ENCODE data around the gene SREK1IP1. TPM values are rescaled to one million over a fixed set of nuclear protein-coding genes. Genes with fewer than 3 reads are reported as not detected.
A peak's percentile ranks its signal among the peaks of the same experiment; 100 is the strongest.
"Not testable (repeated sequence)": the region's sequence is repeated elsewhere in the genome, so short reads cannot be mapped to it uniquely, and the experiment has no call there.

SREK1IP1 gene
- total RNA-seq, 1 donor: 12.5 TPM

DNA sequence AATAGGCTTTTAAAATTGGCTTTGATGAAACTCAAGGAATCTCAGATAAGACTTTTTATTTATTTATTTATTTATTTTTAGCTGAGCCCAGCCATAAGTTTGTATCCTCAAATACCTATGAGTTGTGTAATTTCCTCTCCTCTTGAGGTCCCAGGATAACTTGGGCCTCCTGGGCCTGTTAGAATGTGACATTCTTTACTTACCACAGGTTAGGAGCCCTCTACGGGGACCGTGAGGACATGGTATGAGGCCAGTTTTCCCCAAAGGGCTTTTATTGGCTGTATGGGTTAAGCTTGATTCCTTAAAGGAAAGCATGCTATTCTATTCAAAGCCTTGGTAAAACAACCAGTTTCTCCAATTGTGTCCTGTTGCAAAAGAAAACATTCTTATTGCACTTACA, 61.3 kb downstream of the SREK1IP1 start:
- TF ChIP-seq, protein P1, sequence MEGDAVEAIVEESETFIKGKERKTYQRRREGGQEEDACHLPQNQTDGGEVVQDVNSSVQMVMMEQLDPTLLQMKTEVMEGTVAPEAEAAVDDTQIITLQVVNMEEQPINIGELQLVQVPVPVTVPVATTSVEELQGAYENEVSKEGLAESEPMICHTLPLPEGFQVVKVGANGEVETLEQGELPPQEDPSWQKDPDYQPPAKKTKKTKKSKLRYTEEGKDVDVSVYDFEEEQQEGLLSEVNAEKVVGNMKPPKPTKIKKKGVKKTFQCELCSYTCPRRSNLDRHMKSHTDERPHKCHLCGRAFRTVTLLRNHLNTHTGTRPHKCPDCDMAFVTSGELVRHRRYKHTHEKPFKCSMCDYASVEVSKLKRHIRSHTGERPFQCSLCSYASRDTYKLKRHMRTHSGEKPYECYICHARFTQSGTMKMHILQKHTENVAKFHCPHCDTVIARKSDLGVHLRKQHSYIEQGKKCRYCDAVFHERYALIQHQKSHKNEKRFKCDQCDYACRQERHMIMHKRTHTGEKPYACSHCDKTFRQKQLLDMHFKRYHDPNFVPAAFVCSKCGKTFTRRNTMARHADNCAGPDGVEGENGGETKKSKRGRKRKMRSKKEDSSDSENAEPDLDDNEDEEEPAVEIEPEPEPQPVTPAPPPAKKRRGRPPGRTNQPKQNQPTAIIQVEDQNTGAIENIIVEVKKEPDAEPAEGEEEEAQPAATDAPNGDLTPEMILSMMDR (IDR thresholded peaks at IDR 0.05; ENCODE audit: insufficient read depth, low read depth, low read length): no peak
- no peak overlapping the region for H3K4me3 ChIP-seq (ENCODE audit: low read depth, low read length)
- DNase-seq (ENCODE audit: low read depth): no peak

DNA sequence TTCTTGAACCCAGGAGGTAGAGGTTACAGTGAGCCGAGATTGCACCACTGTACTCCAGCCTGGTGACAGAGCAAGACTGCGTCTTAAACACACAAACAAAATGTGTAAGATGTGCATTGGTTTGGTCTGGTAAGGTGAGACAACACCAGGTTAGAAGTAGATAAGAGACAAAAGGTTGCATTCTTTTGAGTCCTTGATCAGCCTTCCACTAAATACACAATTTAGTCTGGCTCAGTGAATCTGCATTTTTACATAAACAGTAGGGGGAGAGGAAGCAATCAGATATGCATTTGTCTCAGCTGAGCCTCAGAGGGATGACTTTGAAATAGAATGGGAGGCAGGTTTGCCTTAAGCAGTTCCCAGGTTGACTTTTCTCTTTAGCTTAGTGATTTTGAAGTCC, 62.4 kb downstream of the SREK1IP1 start:
- not testable (repeated sequence) for DNase-seq (ENCODE audit: low read depth); H3K4me3 ChIP-seq (ENCODE audit: low read depth, low read length)

DNA sequence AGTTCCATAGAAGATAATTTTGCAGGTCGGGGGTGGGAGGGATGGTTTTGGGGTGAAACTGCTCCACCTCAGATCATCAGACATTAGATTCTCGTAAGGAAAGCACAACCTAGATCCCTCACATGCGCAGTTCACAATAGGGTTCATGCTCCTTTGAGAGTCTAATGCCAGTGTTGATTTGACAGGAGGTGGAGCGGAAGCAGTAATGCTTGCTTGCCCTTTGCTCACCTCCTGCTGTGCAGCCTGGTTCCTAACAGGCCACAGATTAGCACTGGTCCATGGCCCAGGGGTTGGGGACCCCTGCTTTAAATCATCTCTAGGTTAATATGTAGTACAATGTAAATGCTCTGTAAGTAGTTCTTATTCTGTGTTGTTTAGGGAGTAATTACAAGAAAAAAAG, 67.7 kb downstream of the SREK1IP1 start:
- H3K4me3 ChIP-seq (ENCODE audit: low read depth, low read length): no peak overlapping the region
- no peak for DNase-seq (ENCODE audit: low read depth)
- TF ChIP-seq, protein P1 (IDR thresholded peaks at IDR 0.05; ENCODE audit: insufficient read depth, low read depth, low read length): no peak

DNA sequence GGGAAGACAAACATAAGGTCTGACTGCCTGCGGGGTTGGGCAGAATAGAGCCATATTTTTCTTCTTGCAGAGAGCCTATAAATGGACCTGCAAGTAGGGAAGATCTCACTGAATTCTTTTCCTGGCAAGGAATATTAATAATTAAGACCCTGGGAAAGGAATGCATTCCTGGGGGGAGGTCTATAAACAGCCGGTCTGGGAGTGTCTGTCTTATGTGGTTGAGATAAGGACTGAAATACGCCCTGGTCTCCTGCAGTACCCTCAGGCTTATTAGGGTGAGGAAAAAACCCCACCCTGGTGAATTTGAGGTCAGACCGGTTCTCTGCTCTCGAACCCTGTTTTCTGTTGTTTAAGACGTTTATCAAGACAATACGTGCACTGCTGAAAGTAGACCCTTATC, 72.1 kb downstream of the SREK1IP1 start:
- H3K4me3 ChIP-seq (ENCODE audit: low read depth, low read length); DNase-seq (ENCODE audit: low read depth): not testable (repeated sequence)

DNA sequence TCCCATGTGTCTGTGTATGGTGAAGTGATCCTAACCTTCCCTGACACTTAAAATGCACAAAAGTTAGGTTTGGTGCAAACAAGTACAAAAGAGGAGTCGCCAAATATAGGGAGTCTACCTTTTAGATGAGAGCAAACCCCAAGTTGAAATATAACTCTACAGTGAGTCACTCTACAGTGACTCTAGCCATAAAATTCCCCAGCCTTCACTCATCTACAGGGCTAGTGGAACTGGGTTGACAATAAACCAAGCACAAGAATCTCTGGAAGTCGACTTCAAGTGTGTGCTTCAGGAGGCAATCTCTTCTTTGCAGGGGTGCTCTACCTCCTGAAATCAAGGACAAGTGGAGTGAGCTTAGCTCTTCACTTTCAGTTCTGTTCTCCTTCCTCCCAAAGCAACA, 74.9 kb downstream of the SREK1IP1 start:
- H3K4me3 ChIP-seq (ENCODE audit: low read depth, low read length): no peak overlapping the region
- DNase-seq (ENCODE audit: low read depth): no peak
- TF ChIP-seq, protein P1 (IDR thresholded peaks at IDR 0.05; ENCODE audit: insufficient read depth, low read depth, low read length): no peak

DNA sequence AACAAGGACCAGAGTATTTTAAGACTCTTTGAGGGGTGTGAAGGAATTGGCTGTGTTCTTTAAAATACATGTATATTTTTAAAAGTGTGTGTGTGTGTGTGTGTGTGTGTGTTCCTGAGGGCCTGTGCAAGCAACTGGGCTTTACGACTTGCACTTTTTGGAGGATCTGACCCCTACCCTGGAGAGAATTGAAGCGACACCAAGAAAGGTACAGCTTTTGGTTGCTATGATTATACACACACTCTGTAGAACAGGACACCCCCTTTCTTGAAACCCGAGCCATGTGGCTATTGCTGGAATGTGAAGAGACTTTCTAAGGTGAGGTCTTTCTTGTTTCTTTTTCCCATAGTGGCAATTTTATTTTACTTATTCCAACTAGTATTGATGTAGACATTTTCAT, 77.2 kb downstream of the SREK1IP1 start:
- TF ChIP-seq, protein P1 (IDR thresholded peaks at IDR 0.05; ENCODE audit: insufficient read depth, low read depth, low read length): no peak
- DNase-seq (ENCODE audit: low read depth): no peak
- no peak overlapping the region for H3K4me3 ChIP-seq (ENCODE audit: low read depth, low read length)

DNA sequence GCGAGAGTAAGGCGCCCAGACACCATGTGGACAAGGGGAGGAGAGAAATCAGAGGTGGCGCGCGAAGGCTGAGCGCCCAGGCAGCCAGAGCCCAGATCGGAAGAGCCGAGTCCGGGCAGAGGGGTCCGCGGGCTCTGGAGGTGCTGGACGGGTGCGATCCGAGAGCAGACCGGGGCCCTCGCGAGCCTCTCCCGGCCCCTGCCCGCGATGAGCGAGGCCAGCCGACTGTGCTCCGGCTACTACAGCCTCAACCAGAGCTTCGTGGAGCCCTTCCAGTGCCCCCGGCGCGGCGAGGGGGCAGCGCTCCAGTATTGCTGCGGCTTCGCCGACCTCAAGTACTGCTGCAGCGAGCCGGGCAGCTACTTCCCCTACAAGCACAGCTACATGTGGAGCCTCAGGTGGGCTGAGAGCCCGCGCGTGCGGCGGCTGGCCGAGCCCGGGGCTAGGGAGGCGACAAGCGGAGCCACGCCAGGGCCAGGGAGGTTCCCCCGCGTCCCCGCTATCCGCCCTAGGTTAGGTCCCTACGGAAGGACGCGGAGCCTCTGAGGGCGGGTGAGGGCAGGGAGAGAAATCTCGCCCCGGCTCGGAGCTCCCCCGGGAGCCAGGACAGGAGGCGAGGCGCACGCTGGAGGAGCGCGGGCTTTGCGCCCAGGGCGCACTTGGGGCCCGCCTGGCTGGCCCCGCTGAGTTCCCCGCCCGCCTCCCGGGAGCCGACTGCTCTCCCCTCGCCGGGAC, 77.9 kb downstream of the SREK1IP1 start, which contains the start of gene SHISAL2B:
SHISAL2B (plus strand) TSS at position 87 of the 735 bp plus-strand sequence; CDS start at position 208, 121 bp downstream.
- TF ChIP-seq, protein P1 (IDR thresholded peaks at IDR 0.05; ENCODE audit: insufficient read depth, low read depth, low read length): no peak
- DNase-seq (ENCODE audit: low read depth): peak; percentile 9
- peak within 1 kb of the TSS; percentile 21 for H3K4me3 ChIP-seq (ENCODE audit: low read depth, low read length)

DNA sequence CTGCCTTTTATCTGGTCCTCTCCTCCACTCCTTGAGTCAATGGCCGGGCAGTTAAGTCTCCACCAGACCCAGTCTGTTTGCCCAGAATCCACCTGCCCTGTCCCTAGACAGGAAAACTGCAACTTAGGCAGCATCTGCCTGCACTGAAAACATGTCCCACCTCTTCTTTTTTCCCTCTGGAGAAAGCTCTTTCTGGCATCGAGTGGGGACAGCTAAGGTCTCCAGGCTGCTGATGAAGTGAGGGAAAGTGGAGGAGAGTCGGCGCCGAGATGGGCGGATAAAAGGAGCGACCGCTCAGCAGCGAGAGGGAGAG, 78.4 kb downstream of the SREK1IP1 start:
- peak overlapping the region; percentile 21 for H3K4me3 ChIP-seq (ENCODE audit: low read depth, low read length)
- DNase-seq (ENCODE audit: low read depth): no peak
- TF ChIP-seq, protein P1 (IDR thresholded peaks at IDR 0.05; ENCODE audit: insufficient read depth, low read depth, low read length): no peak

All from fibroblast of villous mesenchyme (primary cell).